Liver (tissue), 3 donors: ENCODE results near the gene CACNA1C.

Source experiments
- CTCF ChIP-seq: fragments of 150-350 bp; IDR thresholded peaks from 2 replicates; pipeline ENCODE4 v1.5.1; 2017; ENCODE audit warnings: improper control_type of control experiment, low read depth, low read length; ENCODE audit not compliant: missing input control
- GABPA ChIP-seq, 2 donors: IDR thresholded peaks in 1 of 2; conservative IDR thresholded peaks in 1 of 2; 2 replicates each; pipeline ENCODE4 v1.6.1; 2016; ENCODE audit warnings: antibody characterized with exemption in 2 of 2, mild to moderate bottlenecking in 1 of 2, moderate library complexity in 1 of 2
- MAX ChIP-seq: IDR thresholded peaks from 2 replicates; pipeline ENCODE4 v1.6.1; 2016; ENCODE audit warnings: antibody characterized with exemption
- ZBTB33 ChIP-seq: IDR thresholded peaks from 2 replicates; pipeline ENCODE4 v1.6.1; 2016; ENCODE audit warnings: antibody characterized with exemption
- donor health status: healthy.
- donor health status: healthy.

GRCh38 chr12:2615665-2616402 lies 563.0 kb downstream of the CACNA1C start:
- TF ChIP-seq GABPA (IDR thresholded peaks at IDR 0.05 in 1 of 2, conservative IDR thresholded peaks at IDR 0.05 in 1 of 2) (no peak), CTCF (no peak), ZBTB33 (no peak), MAX (no peak)
